Activated naive CD4-positive, alpha-beta T cell treated with anti-CD3 and anti-CD28 coated beads, Interleukin-2, amount 50 U/mL, for 24 hours (primary cell): ENCODE measurements around the gene PRKD1.

Experiments
- H3K27ac Mint-ChIP-seq: one replicate; pipeline ENCODE4 v1.8.0; 2021; ENCODE audit warnings: mild to moderate bottlenecking, mixed read lengths
- H3K27me3 Mint-ChIP-seq: one replicate; pipeline ENCODE4 v1.8.0; 2021; ENCODE audit warnings: mixed read lengths
- H3K36me3 Mint-ChIP-seq: one replicate; pipeline ENCODE4 v1.8.0; 2021; ENCODE audit warnings: mixed read lengths
- H3K4me1 Mint-ChIP-seq: one replicate; pipeline ENCODE4 v1.8.0; 2021; ENCODE audit warnings: mixed read lengths
- H3K4me3 Mint-ChIP-seq: one replicate; pipeline ENCODE4 v1.8.0; 2021; ENCODE audit warnings: mild to moderate bottlenecking, mixed read lengths
- H3K9me3 Mint-ChIP-seq: one replicate; pipeline ENCODE4 v1.8.0; 2021; ENCODE audit warnings: mixed read lengths

The PRKD1 gene

DNA sequence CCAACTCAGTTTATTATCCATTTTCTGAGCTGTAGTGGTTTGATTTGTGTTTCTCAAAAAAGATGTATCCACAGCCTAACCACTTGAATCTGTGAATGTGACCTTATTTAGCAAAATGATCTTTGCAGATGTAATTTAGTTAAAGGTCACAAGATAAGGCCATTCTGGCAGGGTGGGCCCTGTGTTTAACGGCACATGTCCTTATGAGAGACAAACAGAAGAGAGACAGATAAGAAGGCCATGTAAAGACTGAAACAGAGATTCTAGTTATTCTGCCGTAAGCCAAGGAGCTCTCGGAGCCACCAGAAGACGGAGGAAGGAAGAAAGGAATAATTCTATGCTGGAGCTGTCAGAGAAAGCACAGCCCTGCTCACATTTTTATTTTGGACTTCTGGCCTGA is 374.2 kb downstream of the PRKD1 start:
- Mint-ChIP-seq H3K9me3 (no peaks in the 10 kb centered on the region), H3K4me3 (no peak overlapping the region), H3K27ac (no peak overlapping the region), H3K27me3 (no peaks in the 10 kb centered on the region), H3K36me3 (no peaks in the 10 kb centered on the region), H3K4me1 (no peaks in the 10 kb centered on the region)

DNA sequence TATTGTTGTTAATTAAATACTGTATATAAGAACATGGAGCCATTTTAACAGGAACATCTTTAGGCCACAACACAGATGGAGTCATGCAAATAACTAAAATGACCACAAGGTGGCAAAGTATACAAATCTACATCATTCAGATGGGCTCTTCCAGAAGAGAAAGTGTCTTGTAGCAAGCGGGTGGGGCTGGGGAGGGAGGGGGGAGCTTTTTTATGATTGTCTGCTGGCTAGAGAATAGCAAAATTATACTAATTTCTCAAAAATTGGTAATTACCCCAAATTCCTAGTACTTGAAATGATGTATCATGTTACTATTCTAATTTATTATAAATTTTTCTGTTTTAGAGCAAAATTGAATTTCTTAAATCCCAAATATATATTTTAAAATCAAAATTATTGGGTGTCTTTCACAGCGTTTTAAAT is 378.7 kb downstream of the PRKD1 start:
- no peak overlapping the region for H3K4me3 Mint-ChIP-seq
- H3K27me3 Mint-ChIP-seq: no peaks in the 10 kb centered on the region
- no peaks in the 10 kb centered on the region for H3K9me3 Mint-ChIP-seq
- no peaks in the 10 kb centered on the region for H3K36me3 Mint-ChIP-seq
- no peak overlapping the region for H3K27ac Mint-ChIP-seq
- H3K4me1 Mint-ChIP-seq: no peaks in the 10 kb centered on the region

DNA sequence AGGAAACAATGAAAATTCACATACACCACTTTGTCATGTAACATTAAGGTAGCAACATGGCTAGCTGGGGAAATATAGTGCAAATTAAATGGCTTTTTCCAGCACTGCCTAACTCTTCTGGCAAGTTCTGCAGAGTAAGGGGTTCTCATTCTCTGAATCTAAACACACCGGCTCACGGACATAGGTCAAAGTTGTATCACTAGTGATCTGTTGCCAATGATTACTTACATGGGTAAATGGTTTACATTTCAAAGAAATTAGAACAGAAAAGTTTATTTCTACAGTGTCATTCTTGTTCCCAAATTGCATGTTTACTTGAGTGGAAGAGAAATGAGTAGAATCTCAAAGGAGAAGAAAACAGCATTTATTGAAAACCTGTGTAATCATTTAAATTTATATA is 381.9 kb downstream of the PRKD1 start:
- H3K4me1 Mint-ChIP-seq: no peaks in the 10 kb centered on the region

DNA sequence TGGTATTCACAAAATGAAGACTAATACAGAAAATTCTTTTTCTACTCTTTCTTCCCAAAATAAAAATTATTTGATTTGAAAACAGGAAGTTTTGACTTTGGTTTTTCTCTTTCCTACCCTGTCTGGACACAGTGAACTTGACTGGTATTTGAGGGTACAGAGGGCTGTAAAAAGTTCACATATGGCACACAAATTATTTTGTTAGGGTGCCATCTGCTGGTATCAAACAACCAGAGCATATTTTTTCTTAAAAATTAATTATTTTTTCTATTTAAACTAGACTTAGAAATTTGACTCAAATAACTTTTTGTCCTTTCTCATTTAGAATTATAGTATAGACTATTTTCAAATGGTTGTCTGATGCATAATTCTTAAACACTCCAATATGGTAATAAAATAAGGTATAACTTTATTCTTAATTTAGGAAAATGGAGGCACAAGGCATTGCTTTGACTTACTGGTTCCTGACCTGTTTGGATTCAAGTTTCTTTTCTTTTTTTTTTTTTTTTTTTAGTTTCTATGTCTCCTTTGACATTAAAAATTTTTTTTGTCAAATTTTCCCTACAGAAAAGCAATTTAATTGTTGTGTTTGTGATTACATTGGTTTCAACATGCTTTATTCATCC is 390.6 kb downstream of the PRKD1 start:
- H3K4me3 Mint-ChIP-seq: no peak overlapping the region
- H3K27ac Mint-ChIP-seq: no peak overlapping the region
- H3K27me3 Mint-ChIP-seq: no peaks in the 10 kb centered on the region
- no peaks in the 10 kb centered on the region for H3K4me1 Mint-ChIP-seq
- H3K9me3 Mint-ChIP-seq: peaks cover 7% of the 10 kb centered on the region
- H3K36me3 Mint-ChIP-seq: no peaks in the 10 kb centered on the region

More for the DNA sequence above, 381.9 kb downstream of the PRKD1 start:
- Mint-ChIP-seq H3K27ac (no peak overlapping the region), H3K9me3 (no peaks in the 10 kb centered on the region), H3K4me3 (no peak overlapping the region), H3K27me3 (no peaks in the 10 kb centered on the region), H3K36me3 (no peaks in the 10 kb centered on the region)

DNA sequence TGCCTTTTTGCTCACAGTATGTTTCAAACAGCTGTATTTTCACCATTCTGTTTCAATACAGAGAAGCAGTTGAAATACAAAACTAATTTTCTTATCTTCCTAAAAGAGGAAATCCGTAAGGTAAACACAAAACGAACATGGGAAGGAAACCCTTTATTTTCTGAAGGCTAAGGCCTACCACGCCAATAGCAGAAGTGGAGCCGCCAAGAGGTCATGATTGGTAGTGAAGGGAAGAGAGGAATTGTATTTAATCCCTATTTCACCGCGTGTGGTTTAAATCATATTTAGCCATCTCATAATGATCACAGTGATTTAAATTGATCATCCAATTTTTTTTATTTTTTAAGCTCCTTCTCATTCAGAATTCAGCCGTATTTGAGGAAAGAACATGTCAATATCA is 398.2 kb downstream of the PRKD1 start:
- Mint-ChIP-seq H3K27me3 (no peaks in the 10 kb centered on the region), H3K9me3 (peaks cover 6% of the 10 kb centered on the region), H3K36me3 (peaks cover 2% of the 10 kb centered on the region), H3K4me1 (no peaks in the 10 kb centered on the region), H3K4me3 (no peak overlapping the region), H3K27ac (no peak overlapping the region)

DNA sequence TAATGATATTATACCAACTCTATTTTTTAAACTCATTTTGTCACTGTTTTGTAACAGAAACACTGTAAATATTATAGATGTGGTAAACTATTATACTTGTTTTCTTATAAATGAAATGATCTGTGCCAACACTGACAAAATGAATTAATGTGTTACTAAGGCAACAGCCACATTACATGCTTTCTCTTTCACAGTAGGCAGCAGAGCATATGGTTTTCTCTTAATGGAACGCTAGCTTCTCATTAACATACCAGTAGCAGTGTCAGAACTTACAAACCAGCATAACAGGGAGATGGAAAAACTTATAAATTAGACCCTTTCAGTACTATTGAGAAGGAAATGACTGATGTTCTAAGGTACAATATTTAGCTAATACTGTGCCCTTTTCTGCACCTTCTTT is 398.8 kb downstream of the PRKD1 start:
- H3K27ac Mint-ChIP-seq: no peak overlapping the region
- no peak overlapping the region for H3K4me3 Mint-ChIP-seq
- no peaks in the 10 kb centered on the region for H3K4me1 Mint-ChIP-seq
- no peaks in the 10 kb centered on the region for H3K27me3 Mint-ChIP-seq
- peaks cover 2% of the 10 kb centered on the region for H3K36me3 Mint-ChIP-seq
- H3K9me3 Mint-ChIP-seq: peaks cover 6% of the 10 kb centered on the region

DNA sequence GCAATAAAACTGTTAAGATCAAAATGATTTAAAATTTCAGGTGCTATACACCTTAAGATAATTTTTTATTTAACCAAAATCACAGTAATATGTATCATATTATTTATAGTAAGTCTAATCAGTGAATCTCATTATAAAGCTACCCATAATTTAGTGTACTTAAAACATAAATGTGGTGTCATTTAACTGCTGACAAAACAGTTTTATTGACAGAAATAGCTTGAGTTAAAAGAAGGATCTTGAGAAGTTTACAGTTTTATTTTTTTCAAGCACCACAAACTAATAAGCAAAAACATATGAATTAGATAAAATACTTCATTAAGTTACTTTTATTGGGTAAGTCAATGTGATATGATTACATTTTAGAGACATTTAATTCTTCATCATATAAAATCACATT is 400.4 kb downstream of the PRKD1 start:
- Mint-ChIP-seq H3K27me3 (no peaks in the 10 kb centered on the region), H3K4me1 (no peaks in the 10 kb centered on the region), H3K27ac (no peak overlapping the region), H3K4me3 (no peak overlapping the region), H3K9me3 (peaks cover 6% of the 10 kb centered on the region), H3K36me3 (peaks cover 2% of the 10 kb centered on the region)
